GM12891 (cell line): Measurements from ENCODE around the gene DLX4.

Source experiments
- PAX5 ChIP-seq: IDR thresholded peaks from 2 replicates; pipeline ENCODE4 v1.6.1; 2011; ENCODE audit warnings: low read length, moderate library complexity, mild to moderate bottlenecking; ENCODE audit not compliant: insufficient read depth, severe bottlenecking
- POLR2A ChIP-seq: IDR thresholded peaks from 2 replicates; pipeline ENCODE4 v1.6.1; 2011; ENCODE audit warnings: low read depth, low read length, control low read depth
- POLR2AphosphoS5 ChIP-seq: IDR thresholded peaks from 2 replicates; pipeline ENCODE4 v1.6.1; 2011; ENCODE audit warnings: low read depth, low read length, control low read depth
- TAF1 ChIP-seq: IDR thresholded peaks from 2 replicates; pipeline ENCODE4 v1.6.1; 2011; ENCODE audit warnings: low read depth, low read length, control low read depth

DNA sequence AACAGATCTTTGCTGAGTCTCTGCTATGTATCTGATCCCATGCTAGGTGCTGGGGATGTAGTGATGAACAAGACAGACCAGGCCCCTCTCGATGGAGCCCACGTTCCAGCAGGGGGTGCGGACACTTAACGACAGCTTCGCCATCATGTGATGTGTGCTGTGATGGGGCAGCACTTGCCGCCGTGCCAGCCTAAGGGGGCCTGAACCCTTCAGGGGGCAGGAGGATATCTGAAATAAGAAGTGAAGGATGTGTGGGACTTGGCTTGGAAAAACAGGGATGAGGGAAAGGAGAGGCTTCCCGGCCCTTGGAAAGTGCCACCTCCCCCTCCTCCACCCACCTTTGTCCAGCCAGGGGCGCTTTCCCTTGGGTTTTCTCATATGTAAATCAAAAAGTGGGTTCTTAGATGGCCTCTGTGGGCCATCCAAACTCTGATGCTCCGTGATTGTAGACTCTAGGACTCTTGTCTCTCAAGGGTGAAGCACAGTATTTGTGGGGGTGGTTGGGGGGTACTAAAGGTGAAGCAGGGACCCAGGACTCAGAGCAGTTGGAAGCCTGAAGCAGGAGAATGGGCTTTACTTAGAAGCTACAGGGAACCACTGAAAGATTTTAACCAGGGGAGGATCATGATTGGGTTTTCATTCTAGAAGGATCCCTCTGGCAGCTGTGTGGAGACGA lies 30.0 kb downstream of the DLX4 start:
- no peak for TF ChIP-seq POLR2A
- TF ChIP-seq TAF1: no peak
- no peak for TF ChIP-seq POLR2AphosphoS5
- no peak for TF ChIP-seq PAX5
